H9 (cell line): ENCODE data around the gene LRRTM2. TPM values are rescaled to one million over a fixed set of nuclear protein-coding genes. Genes with fewer than 3 reads are reported as not detected.
A peak's percentile ranks its signal among the peaks of the same experiment; 100 is the strongest.

Experiments
- DNase-seq: peaks from one replicate; pipeline ENCODE4 v3.0.0-alpha.2; 2017
- H2AFZ ChIP-seq: one replicate; pipeline ENCODE4 v1.6.1; 2013; ENCODE audit warnings: mild to moderate bottlenecking, low read length, control low read depth, moderate library complexity
- H2AK5ac ChIP-seq: 2 replicates; pipeline ENCODE4 v1.6.1; 2013; ENCODE audit warnings: low read length, control low read depth, mixed read lengths; ENCODE audit not compliant: insufficient read length
- H2BK120ac ChIP-seq: one replicate; pipeline ENCODE4 v1.6.1; 2013; ENCODE audit warnings: low read depth, mild to moderate bottlenecking, low read length, control low read depth, inconsistent platforms; ENCODE audit not compliant: poor library complexity, severe bottlenecking
- H2BK12ac ChIP-seq: 2 replicates; pipeline ENCODE4 v1.6.1; 2013; ENCODE audit warnings: low read length, control low read depth, mixed read lengths, low read depth; ENCODE audit not compliant: insufficient read length
- H2BK15ac ChIP-seq: 2 replicates; pipeline ENCODE4 v1.6.1; 2013; ENCODE audit warnings: low read depth, low read length, control low read depth
- H2BK20ac ChIP-seq: one replicate; pipeline ENCODE4 v1.6.1; 2013; ENCODE audit warnings: low read depth, mild to moderate bottlenecking, low read length, control low read depth, inconsistent platforms; ENCODE audit not compliant: poor library complexity, severe bottlenecking
- H2BK5ac ChIP-seq: 2 replicates; pipeline ENCODE4 v1.6.1; 2013; ENCODE audit warnings: low read length, control low read depth, mixed read lengths; ENCODE audit not compliant: insufficient read length
- H3K14ac ChIP-seq: 2 replicates; pipeline ENCODE4 v1.6.1; 2013; ENCODE audit warnings: low read length, control low read depth; ENCODE audit not compliant: insufficient read depth
- H3K18ac ChIP-seq: 2 replicates; pipeline ENCODE4 v1.6.1; 2013; ENCODE audit warnings: low read depth, mild to moderate bottlenecking, mixed read lengths, low read length, control low read depth; ENCODE audit not compliant: insufficient read length
- H3K23ac ChIP-seq: 2 replicates; pipeline ENCODE4 v1.6.1; 2013; ENCODE audit warnings: low read length, control low read depth, mixed read lengths, low read depth; ENCODE audit not compliant: insufficient read length
- H3K23me2 ChIP-seq: 2 replicates; pipeline ENCODE4 v1.6.1; 2013; ENCODE audit warnings: low read depth, mild to moderate bottlenecking, mixed read lengths, low read length, control low read depth; ENCODE audit not compliant: insufficient read length, poor library complexity, severe bottlenecking
- H3K27ac ChIP-seq: 2 replicates; pipeline ENCODE4 v1.5.1; 2013; ENCODE audit warnings: low read length, control low read depth, mixed read lengths, low read depth; ENCODE audit not compliant: insufficient read length
- H3K27me3 ChIP-seq: 2 replicates; pipeline ENCODE4 v1.6.1; 2013; ENCODE audit warnings: low read length, control low read depth, inconsistent platforms; ENCODE audit not compliant: insufficient read depth
- H3K4ac ChIP-seq: 2 replicates; pipeline ENCODE4 v1.6.1; 2013; ENCODE audit warnings: low read depth, mild to moderate bottlenecking, control low read depth, inconsistent platforms, low read length, moderate library complexity
- H3K4me1 ChIP-seq: 2 replicates; pipeline ENCODE4 v1.6.1; 2013; ENCODE audit warnings: low read length, control low read depth, inconsistent platforms; ENCODE audit not compliant: insufficient read depth
- H3K4me2 ChIP-seq: 2 replicates; pipeline ENCODE4 v1.6.1; 2013; ENCODE audit warnings: low read length, control low read depth, mixed read lengths; ENCODE audit not compliant: insufficient read length, insufficient read depth
- H3K56ac ChIP-seq: 2 replicates; pipeline ENCODE4 v1.6.1; 2013; ENCODE audit warnings: low read depth, mild to moderate bottlenecking, mixed read lengths, low read length, control low read depth; ENCODE audit not compliant: insufficient read length
- H3K79me1 ChIP-seq: 2 replicates; pipeline ENCODE4 v1.6.1; 2013; ENCODE audit warnings: low read depth, mild to moderate bottlenecking, moderate library complexity, low read length, control low read depth, inconsistent platforms; ENCODE audit not compliant: insufficient read depth, poor library complexity, severe bottlenecking
- H3K79me2 ChIP-seq: 2 replicates; pipeline ENCODE4 v1.6.1; 2013; ENCODE audit warnings: low read length, control low read depth, inconsistent platforms; ENCODE audit not compliant: insufficient read depth
- H3K9ac ChIP-seq: 2 replicates; pipeline ENCODE4 v1.6.1; 2013; ENCODE audit warnings: low read length, control low read depth, mixed read lengths; ENCODE audit not compliant: insufficient read length; ENCODE audit errors: extremely low read depth
- H3K9me3 ChIP-seq: one replicate; pipeline ENCODE4 v1.6.1; 2013; ENCODE audit warnings: low read depth, low read length, inconsistent platforms; ENCODE audit not compliant: control insufficient read depth
- H3T11ph ChIP-seq: one replicate; pipeline ENCODE4 v1.6.1; 2013; ENCODE audit warnings: mild to moderate bottlenecking, low read length, control low read depth, inconsistent platforms
- H4K20me1 ChIP-seq: one replicate; pipeline ENCODE4 v1.6.1; 2013; ENCODE audit not compliant: control insufficient read depth, insufficient read length, insufficient read depth
- H4K5ac ChIP-seq: 2 replicates; pipeline ENCODE4 v1.6.1; 2013; ENCODE audit warnings: low read depth, mild to moderate bottlenecking, mixed read lengths, low read length, control low read depth; ENCODE audit not compliant: insufficient read length
- H4K8ac ChIP-seq: replicated peaks from 2 replicates; pipeline ENCODE4 v1.6.1; 2013; ENCODE audit warnings: low read length, control low read depth, mixed read lengths, low read depth; ENCODE audit not compliant: insufficient read length
- H4K91ac ChIP-seq: 2 replicates; pipeline ENCODE4 v1.6.1; 2013; ENCODE audit warnings: low read depth, mild to moderate bottlenecking, moderate library complexity, mixed read lengths, low read length, control low read depth; ENCODE audit not compliant: insufficient read length
- H3K27ac Mint-ChIP-seq, 3 experiments: 2 replicates in 2 of 3; 3 replicates in 1 of 3; pipeline ENCODE4 v1.8.0; 2020 to 2021; ENCODE audit warnings: mixed read lengths in 3 of 3, mild to moderate bottlenecking in 1 of 3, moderate library complexity in 1 of 3
- H3K27me3 Mint-ChIP-seq: 2 replicates; pipeline ENCODE4 v1.8.0; 2021; ENCODE audit warnings: low read depth, mild to moderate bottlenecking, moderate library complexity, mixed read lengths
- H3K36me3 Mint-ChIP-seq, 3 experiments: 2 replicates in 2 of 3; 3 replicates in 1 of 3; pipeline ENCODE4 v1.8.0; 2020 to 2021; ENCODE audit warnings: low read depth in 3 of 3, mixed read lengths in 3 of 3; ENCODE audit not compliant: insufficient read depth in 1 of 3
- H3K4me1 Mint-ChIP-seq, 2 experiments: 2 replicates each; pipeline ENCODE4 v1.8.0; 2020; ENCODE audit warnings: mixed read lengths in 2 of 2
- H3K4me3 Mint-ChIP-seq, 2 experiments: 2 replicates in 1 of 2; 3 replicates in 1 of 2; pipeline ENCODE4 v1.8.0; 2020 to 2021; ENCODE audit warnings: mild to moderate bottlenecking in 2 of 2, mixed read lengths in 2 of 2, moderate library complexity in 1 of 2
- H3K9me3 Mint-ChIP-seq, 2 experiments: 2 replicates in 1 of 2; 3 replicates in 1 of 2; pipeline ENCODE4 v1.8.0; 2020; ENCODE audit warnings: mild to moderate bottlenecking in 2 of 2, mixed read lengths in 2 of 2, moderate library complexity in 1 of 2
- WGBS: extraction: QIAGEN DNeasy Blood & Tissue Kit; methylation state at CpG from one replicate; pipeline ENCODE4 v1.1.7; 2013; ENCODE audit warnings: missing lambda C conversion rate, low lambda C conversion rate, mixed read lengths; ENCODE audit not compliant: insufficient read length; ENCODE audit errors: extremely low coverage; 5-methylcytosine and 5-hydroxymethylcytosine counted together
- total RNA-seq: library from RNA; stranded (reverse); gene quantifications from 2 replicates; pipeline ENCODE4 v1.2.1, GENCODE V29; 2021
- TF ChIP-seq, protein P1 (sequence below): fragments of 200-600 bp; sonication (generic); conservative IDR thresholded peaks from 3 replicates; pipeline ENCODE4 v1.8.0; 2021; ENCODE audit warnings: antibody characterized with exemption, mild to moderate bottlenecking

LRRTM2 gene
- total RNA-seq, 1 experiment from 2014 or later, result not detected

DNA sequence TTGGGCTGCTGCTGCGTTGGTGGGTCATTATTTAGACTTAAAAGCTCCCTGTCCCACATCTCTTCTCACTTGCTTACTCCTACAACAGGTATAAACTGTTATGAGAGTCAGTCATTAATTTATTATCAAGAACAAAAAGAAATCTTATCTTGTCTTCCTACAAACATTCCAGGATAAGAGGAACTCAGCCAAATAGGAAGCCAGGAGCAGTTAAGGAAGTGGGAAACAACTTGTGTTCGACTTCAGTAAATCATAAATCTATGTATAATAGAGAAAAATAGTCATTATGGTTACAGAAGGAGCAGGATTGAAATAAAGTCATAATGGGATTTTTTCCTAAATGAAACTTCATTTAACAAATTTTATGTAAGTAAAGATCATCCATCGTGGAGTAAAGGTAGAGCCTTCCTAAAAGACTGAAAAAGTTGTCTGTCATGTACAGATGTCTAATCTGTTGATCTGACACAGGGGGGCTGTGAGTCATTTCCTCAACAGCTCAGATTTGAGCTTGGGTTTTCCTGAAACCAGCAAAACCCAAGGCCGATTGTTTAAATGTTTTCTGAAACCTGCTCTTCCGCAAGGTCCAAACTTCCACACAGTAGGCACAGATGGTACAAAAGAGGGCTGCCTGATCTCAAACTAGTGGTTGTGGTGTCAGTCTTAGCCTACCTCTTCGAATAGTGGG is 25.3 kb upstream of the LRRTM2 start:
- Histone ChIP-seq H3T11ph (no peak overlapping the region), H2AFZ (no peak overlapping the region), H3K18ac (no peak overlapping the region), H3K27me3 (no peaks in the 10 kb centered on the region), H2BK20ac (no peak overlapping the region), H2BK15ac (no peak overlapping the region), H3K14ac (no peak overlapping the region), H4K20me1 (no peaks in the 10 kb centered on the region), H3K9me3 (no peaks in the 10 kb centered on the region), H2BK12ac (no peak overlapping the region), H3K79me1 (peaks cover 4% of the 10 kb centered on the region), H4K8ac (no peak overlapping the region), H3K27ac (no peak overlapping the region), H3K56ac (no peak overlapping the region), H4K5ac (no peak overlapping the region), H3K23ac (no peak overlapping the region), H2AK5ac (no peak overlapping the region), H2BK120ac (no peak overlapping the region), H3K4me2 (no peak overlapping the region), H3K79me2 (no peaks in the 10 kb centered on the region), H4K91ac (no peak overlapping the region), H3K23me2 (no peaks in the 10 kb centered on the region), H2BK5ac (no peak overlapping the region), H3K9ac (no peak overlapping the region), H3K4me1 (no peaks in the 10 kb centered on the region), H3K4ac (no peak overlapping the region)
- Mint-ChIP-seq H3K4me3 (no peak overlapping the region), H3K9me3 (no peaks in the 10 kb centered on the region), H3K27me3 (no peaks in the 10 kb centered on the region), H3K4me1 (peaks cover 7 to 8% of the 10 kb centered on the region in 2 experiments), H3K27ac (peak overlapping the region in 1 of 3 experiments; percentile 67; a peak in 3 of 7 replicates), H3K36me3 (peaks cover 15 to 65% (median 55%) of the 10 kb centered on the region in 3 experiments; a peak in 6 of 7 replicates)
- no peak for DNase-seq
- no CpG with 5 or more reads among the region's 6 CpGs for WGBS
- TF ChIP-seq, protein P1, sequence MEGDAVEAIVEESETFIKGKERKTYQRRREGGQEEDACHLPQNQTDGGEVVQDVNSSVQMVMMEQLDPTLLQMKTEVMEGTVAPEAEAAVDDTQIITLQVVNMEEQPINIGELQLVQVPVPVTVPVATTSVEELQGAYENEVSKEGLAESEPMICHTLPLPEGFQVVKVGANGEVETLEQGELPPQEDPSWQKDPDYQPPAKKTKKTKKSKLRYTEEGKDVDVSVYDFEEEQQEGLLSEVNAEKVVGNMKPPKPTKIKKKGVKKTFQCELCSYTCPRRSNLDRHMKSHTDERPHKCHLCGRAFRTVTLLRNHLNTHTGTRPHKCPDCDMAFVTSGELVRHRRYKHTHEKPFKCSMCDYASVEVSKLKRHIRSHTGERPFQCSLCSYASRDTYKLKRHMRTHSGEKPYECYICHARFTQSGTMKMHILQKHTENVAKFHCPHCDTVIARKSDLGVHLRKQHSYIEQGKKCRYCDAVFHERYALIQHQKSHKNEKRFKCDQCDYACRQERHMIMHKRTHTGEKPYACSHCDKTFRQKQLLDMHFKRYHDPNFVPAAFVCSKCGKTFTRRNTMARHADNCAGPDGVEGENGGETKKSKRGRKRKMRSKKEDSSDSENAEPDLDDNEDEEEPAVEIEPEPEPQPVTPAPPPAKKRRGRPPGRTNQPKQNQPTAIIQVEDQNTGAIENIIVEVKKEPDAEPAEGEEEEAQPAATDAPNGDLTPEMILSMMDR, result no peak
